HepG2 (cell line): ENCODE data around the gene RIMBP2.

Experiments
- CTCF ChIP-seq: sonication (generic); formaldehyde crosslinking; IDR thresholded peaks from 2 replicates; pipeline ENCODE4 v1.5.0; 2020; ENCODE audit warnings: mild to moderate bottlenecking, missing genetic modification reagents, moderate library complexity
- FOXA3 ChIP-seq: IDR thresholded peaks from 2 replicates; pipeline ENCODE4 v1.6.1; 2016; ENCODE audit warnings: missing genetic modification reagents, missing compliant biosample characterization
- HNRNPK ChIP-seq: fragments of 200-400 bp; formaldehyde crosslinking; IDR thresholded peaks from 2 replicates; pipeline ENCODE4 v1.6.1; 2018; ENCODE audit warnings: low read length, low read depth, moderate library complexity, mild to moderate bottlenecking; ENCODE audit not compliant: poor library complexity, severe bottlenecking
- KDM3A ChIP-seq: IDR thresholded peaks from 2 replicates; pipeline ENCODE4 v1.6.1; 2018; ENCODE audit warnings: low read depth, missing compliant biosample characterization
- MAX ChIP-seq: IDR thresholded peaks from 2 replicates; pipeline ENCODE4 v1.6.1; 2012; ENCODE audit warnings: inconsistent platforms
- TIGD3 ChIP-seq: sonication (generic); formaldehyde crosslinking; IDR thresholded peaks from 2 replicates; pipeline ENCODE4 v1.5.1; 2020; ENCODE audit warnings: mild to moderate bottlenecking, missing genetic modification reagents, borderline replicate concordance
- ZBTB7A ChIP-seq: sonication (generic); formaldehyde crosslinking; IDR thresholded peaks from 2 replicates; pipeline ENCODE4 v1.8.0; 2022; ENCODE audit warnings: mild to moderate bottlenecking, missing genetic modification reagents
- ZKSCAN8 ChIP-seq: IDR thresholded peaks from 2 replicates; pipeline ENCODE4 v1.6.1; 2016; ENCODE audit warnings: borderline replicate concordance, missing genetic modification reagents, missing compliant biosample characterization
- ZZZ3 ChIP-seq: sonication (generic); formaldehyde crosslinking; IDR thresholded peaks from 2 replicates; pipeline ENCODE4 v1.4.0; 2020; ENCODE audit warnings: missing genetic modification reagents, mild to moderate bottlenecking, borderline replicate concordance
- TF ChIP-seq, protein P1 (sequence below): sonication (generic); formaldehyde crosslinking; IDR thresholded peaks from 2 replicates; pipeline ENCODE4 v1.9.0; 2021; ENCODE audit warnings: missing genetic modification reagents, borderline replicate concordance
- TF ChIP-seq, protein P2 (sequence below): IDR thresholded peaks from 2 replicates; pipeline ENCODE4 v1.6.1; 2016; ENCODE audit warnings: low read depth, borderline replicate concordance

DNA sequence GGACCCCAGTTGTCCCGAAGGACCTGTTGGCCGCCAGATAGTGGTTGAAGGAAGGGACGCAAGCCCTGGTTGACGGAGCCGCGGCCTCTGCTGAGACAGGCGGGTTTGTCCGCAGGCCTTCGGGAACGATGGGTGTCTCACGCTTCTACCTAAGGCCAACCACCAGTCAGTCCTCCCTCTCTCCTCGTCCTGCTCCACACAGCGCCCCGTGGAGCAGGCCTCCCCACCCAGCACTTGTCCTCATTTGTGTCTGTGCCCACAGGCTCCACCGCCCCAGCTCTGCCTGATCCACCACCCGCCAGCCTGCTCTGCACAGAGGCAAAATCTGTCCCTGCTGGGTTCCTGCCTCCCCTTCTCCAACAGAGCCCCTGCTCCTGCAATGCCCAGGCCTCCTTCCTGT, 41.0 kb downstream of the RIMBP2 start:
- TF ChIP-seq CTCF (CRISPR knock-in tag) (no peak), ZBTB7A (CRISPR knock-in tag) (no peak), ZZZ3 (CRISPR knock-in tag) (no peak), HNRNPK (no peak), ZKSCAN8 (CRISPR knock-in tag) (no peak), MAX (no peak), FOXA3 (no peak), KDM3A (CRISPR knock-in tag) (no peak), TIGD3 (CRISPR knock-in tag) (no peak)
- TF ChIP-seq, protein P1, sequence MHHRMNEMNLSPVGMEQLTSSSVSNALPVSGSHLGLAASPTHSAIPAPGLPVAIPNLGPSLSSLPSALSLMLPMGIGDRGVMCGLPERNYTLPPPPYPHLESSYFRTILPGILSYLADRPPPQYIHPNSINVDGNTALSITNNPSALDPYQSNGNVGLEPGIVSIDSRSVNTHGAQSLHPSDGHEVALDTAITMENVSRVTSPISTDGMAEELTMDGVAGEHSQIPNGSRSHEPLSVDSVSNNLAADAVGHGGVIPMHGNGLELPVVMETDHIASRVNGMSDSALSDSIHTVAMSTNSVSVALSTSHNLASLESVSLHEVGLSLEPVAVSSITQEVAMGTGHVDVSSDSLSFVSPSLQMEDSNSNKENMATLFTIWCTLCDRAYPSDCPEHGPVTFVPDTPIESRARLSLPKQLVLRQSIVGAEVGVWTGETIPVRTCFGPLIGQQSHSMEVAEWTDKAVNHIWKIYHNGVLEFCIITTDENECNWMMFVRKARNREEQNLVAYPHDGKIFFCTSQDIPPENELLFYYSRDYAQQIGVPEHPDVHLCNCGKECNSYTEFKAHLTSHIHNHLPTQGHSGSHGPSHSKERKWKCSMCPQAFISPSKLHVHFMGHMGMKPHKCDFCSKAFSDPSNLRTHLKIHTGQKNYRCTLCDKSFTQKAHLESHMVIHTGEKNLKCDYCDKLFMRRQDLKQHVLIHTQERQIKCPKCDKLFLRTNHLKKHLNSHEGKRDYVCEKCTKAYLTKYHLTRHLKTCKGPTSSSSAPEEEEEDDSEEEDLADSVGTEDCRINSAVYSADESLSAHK, result no peak
- TF ChIP-seq, protein P2, sequence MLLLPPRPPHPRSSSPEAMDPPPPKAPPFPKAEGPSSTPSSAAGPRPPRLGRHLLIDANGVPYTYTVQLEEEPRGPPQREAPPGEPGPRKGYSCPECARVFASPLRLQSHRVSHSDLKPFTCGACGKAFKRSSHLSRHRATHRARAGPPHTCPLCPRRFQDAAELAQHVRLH (CRISPR knock-in tag), result no peak
